Measurements from ENCODE around the gene CDYL2.

DNA sequence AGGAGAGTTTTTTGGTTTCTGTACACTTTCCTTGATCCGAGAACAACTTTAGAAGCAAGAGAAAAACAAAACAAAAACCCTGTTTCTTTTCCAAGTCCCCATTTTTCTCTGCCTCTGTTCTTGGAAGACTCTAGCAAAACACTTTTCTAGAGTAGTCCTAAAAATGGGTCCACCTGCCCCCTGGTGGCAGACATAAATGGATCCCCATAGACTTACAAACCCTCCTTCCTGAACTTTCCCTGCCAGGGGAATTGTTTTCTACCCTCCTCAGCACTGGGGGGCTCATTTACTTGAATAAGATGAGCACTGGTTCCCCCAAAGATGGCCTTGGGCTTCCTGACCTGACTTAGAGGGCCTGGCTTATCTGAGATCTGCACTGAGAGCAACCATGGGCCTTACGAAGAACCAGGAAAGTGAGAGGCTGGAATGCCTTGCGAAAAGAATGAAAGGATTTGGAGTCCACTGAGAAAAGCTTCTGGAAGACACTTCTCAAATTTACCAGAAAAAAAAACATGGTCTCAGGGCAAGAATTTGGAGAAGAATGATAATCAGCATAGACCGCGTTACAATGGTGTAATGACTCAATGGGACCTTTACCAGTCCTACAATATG is 48.0 kb upstream of the CDYL2 start:
- TF ChIP-seq, protein P1, sequence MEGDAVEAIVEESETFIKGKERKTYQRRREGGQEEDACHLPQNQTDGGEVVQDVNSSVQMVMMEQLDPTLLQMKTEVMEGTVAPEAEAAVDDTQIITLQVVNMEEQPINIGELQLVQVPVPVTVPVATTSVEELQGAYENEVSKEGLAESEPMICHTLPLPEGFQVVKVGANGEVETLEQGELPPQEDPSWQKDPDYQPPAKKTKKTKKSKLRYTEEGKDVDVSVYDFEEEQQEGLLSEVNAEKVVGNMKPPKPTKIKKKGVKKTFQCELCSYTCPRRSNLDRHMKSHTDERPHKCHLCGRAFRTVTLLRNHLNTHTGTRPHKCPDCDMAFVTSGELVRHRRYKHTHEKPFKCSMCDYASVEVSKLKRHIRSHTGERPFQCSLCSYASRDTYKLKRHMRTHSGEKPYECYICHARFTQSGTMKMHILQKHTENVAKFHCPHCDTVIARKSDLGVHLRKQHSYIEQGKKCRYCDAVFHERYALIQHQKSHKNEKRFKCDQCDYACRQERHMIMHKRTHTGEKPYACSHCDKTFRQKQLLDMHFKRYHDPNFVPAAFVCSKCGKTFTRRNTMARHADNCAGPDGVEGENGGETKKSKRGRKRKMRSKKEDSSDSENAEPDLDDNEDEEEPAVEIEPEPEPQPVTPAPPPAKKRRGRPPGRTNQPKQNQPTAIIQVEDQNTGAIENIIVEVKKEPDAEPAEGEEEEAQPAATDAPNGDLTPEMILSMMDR (IDR thresholded peaks at IDR 0.05): peak; percentile 55
- no peak for TF ChIP-seq POLR2AphosphoS5 (IDR thresholded peaks at IDR 0.05; ENCODE audit: low read depth, low read length)
- TF ChIP-seq YY1 (IDR thresholded peaks at IDR 0.05; ENCODE audit: low read depth): no peak
- no peak for TF ChIP-seq RCOR1 (IDR thresholded peaks at IDR 0.05; ENCODE audit: low read length)
